Breast epithelium (tissue), 3 donors: ENCODE data around the gene SMC4.

Experiments
- CTCF ChIP-seq, 3 donors: fragments of 450-650 bp; IDR thresholded peaks; one replicate each; pipeline ENCODE4 v1.5.1; 2016 to 2017; ENCODE audit warnings: antibody characterized with exemption in 3 of 3, mild to moderate bottlenecking in 3 of 3, moderate library complexity in 3 of 3
- POLR2AphosphoS5 ChIP-seq, 3 donors: sonication (generic); formaldehyde crosslinking; IDR thresholded peaks; one replicate each; pipeline ENCODE4 v1.6.1; 2017; ENCODE audit warnings: antibody characterized with exemption in 3 of 3

- TF ChIP-seq CTCF (IDR thresholded peaks at IDR 0.05) (no peak), POLR2AphosphoS5 (IDR thresholded peaks at IDR 0.05) (no peak)
Measured at GRCh38 chr3:160447544-160447943, 48.1 kb downstream of the SMC4 start.
